GM12801 (cell line): ENCODE measurements around the gene CUTA.

Experiments
- CTCF ChIP-seq: IDR thresholded peaks from one replicate; pipeline ENCODE4 v1.5.1; 2011; ENCODE audit warnings: control low read depth; ENCODE audit not compliant: insufficient read length; ENCODE audit errors: extremely low read depth

Gene CUTA

GRCh38 chr6:33417903-33418689, at the start of gene CUTA:
Gene CUTA (minus strand): TSS chr6:33418107. CDS start chr6:33418000, 107 bp downstream.
- TF ChIP-seq CTCF = no peak

- TF ChIP-seq CTCF = no peak
Measured at GRCh38 chr6:33467091-33467490, 49.2 kb upstream of the CUTA start.

GRCh38 chr6:33466075-33466735, 48.3 kb upstream of the CUTA start:
- no peak for TF ChIP-seq CTCF

GRCh38 chr6:33459226-33459625, 41.3 kb upstream of the CUTA start:
- no peak for TF ChIP-seq CTCF

GRCh38 chr6:33458676-33459075, 40.8 kb upstream of the CUTA start:
- no peak for TF ChIP-seq CTCF

- TF ChIP-seq CTCF = no peak
Measured at GRCh38 chr6:33456156-33456555, 38.2 kb upstream of the CUTA start.

GRCh38 chr6:33455051-33455450, 37.1 kb upstream of the CUTA start:
- no peak for TF ChIP-seq CTCF
